ENCODE data around the gene DSPP. TPM values are rescaled to one million over a fixed set of nuclear protein-coding genes. Genes with fewer than 3 reads are reported as not detected.
A peak's percentile ranks its signal among the peaks of the same experiment; 100 is the strongest.

DSPP gene
- total and polyA plus RNA-seq, 2 experiments from 2014 or later: 0.08 TPM; not detected in 1

DNA sequence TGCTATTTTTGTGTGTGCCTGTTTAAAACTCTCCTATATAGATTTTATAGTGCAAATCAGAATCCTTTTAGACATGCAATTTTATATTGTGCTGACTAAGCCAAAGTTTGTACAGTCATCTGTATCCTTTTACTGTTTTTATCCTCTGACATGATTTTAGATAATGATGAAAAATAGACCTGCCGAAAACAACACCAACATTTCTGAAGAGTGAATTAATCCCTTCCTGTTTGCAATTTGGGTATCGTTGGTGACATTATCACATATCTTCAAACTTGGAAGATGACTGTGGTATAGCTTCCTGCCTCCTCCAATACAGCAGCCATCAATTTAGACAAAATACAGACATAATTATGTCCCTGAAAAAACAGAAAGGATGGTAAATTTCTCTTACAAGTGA, 28.9 kb upstream of the DSPP start:
- no peaks in the 10 kb centered on the region for H3K27me3 ChIP-seq (ENCODE audit: insufficient read depth)
- H3K4me3 ChIP-seq: no peak overlapping the region
- H3K4me3 Mint-ChIP-seq: no peak overlapping the region
- peak overlapping the region; percentile 80; the same call in 1 of the 2 replicates for H2AFZ ChIP-seq
- no peak overlapping the region for H3K4me2 ChIP-seq
- no peak for TF ChIP-seq REST (IDR thresholded peaks at IDR 0.05; ENCODE audit: unreplicated experiment)
- no peak for TF ChIP-seq EZH2 (IDR thresholded peaks at IDR 0.05; ENCODE audit: low read depth, unreplicated experiment)
- TF ChIP-seq, protein P1, sequence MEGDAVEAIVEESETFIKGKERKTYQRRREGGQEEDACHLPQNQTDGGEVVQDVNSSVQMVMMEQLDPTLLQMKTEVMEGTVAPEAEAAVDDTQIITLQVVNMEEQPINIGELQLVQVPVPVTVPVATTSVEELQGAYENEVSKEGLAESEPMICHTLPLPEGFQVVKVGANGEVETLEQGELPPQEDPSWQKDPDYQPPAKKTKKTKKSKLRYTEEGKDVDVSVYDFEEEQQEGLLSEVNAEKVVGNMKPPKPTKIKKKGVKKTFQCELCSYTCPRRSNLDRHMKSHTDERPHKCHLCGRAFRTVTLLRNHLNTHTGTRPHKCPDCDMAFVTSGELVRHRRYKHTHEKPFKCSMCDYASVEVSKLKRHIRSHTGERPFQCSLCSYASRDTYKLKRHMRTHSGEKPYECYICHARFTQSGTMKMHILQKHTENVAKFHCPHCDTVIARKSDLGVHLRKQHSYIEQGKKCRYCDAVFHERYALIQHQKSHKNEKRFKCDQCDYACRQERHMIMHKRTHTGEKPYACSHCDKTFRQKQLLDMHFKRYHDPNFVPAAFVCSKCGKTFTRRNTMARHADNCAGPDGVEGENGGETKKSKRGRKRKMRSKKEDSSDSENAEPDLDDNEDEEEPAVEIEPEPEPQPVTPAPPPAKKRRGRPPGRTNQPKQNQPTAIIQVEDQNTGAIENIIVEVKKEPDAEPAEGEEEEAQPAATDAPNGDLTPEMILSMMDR (conservative IDR thresholded peaks at IDR 0.05; ENCODE audit: low read depth in 2 of 2): no peak
- no peak for TF ChIP-seq JUNB (IDR thresholded peaks at IDR 0.05; ENCODE audit: unreplicated experiment)
- no peak for TF ChIP-seq POLR2AphosphoS5 (IDR thresholded peaks at IDR 0.05; ENCODE audit: low read depth)
- TF ChIP-seq, protein P2, sequence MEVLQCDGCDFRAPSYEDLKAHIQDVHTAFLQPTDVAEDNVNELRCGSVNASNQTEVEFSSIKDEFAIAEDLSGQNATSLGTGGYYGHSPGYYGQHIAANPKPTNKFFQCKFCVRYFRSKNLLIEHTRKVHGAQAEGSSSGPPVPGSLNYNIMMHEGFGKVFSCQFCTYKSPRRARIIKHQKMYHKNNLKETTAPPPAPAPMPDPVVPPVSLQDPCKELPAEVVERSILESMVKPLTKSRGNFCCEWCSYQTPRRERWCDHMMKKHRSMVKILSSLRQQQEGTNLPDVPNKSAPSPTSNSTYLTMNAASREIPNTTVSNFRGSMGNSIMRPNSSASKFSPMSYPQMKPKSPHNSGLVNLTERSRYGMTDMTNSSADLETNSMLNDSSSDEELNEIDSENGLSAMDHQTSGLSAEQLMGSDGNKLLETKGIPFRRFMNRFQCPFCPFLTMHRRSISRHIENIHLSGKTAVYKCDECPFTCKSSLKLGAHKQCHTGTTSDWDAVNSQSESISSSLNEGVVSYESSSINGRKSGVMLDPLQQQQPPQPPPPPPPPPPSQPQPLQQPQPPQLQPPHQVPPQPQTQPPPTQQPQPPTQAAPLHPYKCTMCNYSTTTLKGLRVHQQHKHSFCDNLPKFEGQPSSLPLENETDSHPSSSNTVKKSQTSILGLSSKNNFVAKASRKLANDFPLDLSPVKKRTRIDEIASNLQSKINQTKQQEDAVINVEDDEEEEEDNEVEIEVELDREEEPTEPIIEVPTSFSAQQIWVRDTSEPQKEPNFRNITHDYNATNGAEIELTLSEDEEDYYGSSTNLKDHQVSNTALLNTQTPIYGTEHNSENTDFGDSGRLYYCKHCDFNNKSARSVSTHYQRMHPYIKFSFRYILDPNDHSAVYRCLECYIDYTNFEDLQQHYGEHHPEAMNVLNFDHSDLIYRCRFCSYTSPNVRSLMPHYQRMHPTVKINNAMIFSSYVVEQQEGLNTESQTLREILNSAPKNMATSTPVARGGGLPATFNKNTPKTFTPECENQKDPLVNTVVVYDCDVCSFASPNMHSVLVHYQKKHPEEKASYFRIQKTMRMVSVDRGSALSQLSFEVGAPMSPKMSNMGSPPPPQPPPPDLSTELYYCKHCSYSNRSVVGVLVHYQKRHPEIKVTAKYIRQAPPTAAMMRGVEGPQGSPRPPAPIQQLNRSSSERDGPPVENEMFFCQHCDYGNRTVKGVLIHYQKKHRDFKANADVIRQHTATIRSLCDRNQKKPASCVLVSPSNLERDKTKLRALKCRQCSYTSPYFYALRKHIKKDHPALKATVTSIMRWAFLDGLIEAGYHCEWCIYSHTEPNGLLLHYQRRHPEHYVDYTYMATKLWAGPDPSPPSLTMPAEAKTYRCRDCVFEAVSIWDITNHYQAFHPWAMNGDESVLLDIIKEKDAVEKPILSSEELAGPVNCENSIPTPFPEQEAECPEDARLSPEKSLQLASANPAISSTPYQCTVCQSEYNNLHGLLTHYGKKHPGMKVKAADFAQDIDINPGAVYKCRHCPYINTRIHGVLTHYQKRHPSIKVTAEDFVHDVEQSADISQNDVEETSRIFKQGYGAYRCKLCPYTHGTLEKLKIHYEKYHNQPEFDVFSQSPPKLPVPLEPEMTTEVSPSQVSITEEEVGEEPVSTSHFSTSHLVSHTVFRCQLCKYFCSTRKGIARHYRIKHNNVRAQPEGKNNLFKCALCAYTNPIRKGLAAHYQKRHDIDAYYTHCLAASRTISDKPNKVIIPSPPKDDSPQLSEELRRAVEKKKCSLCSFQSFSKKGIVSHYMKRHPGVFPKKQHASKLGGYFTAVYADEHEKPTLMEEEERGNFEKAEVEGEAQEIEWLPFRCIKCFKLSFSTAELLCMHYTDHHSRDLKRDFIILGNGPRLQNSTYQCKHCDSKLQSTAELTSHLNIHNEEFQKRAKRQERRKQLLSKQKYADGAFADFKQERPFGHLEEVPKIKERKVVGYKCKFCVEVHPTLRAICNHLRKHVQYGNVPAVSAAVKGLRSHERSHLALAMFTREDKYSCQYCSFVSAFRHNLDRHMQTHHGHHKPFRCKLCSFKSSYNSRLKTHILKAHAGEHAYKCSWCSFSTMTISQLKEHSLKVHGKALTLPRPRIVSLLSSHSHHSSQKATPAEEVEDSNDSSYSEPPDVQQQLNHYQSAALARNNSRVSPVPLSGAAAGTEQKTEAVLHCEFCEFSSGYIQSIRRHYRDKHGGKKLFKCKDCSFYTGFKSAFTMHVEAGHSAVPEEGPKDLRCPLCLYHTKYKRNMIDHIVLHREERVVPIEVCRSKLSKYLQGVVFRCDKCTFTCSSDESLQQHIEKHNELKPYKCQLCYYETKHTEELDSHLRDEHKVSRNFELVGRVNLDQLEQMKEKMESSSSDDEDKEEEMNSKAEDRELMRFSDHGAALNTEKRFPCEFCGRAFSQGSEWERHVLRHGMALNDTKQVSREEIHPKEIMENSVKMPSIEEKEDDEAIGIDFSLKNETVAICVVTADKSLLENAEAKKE (CRISPR knock-in tag; IDR thresholded peaks at IDR 0.05): no peak
- TF ChIP-seq ETS1 (IDR thresholded peaks at IDR 0.05): no peak
- no peak for TF ChIP-seq EZH2phosphoT487 (IDR thresholded peaks at IDR 0.05; ENCODE audit: unreplicated experiment)
- TF ChIP-seq CREB1 (CRISPR knock-in tag; IDR thresholded peaks at IDR 0.05; ENCODE audit: low read depth): no peak
- TF ChIP-seq NANOG (IDR thresholded peaks at IDR 0.05; ENCODE audit: borderline replicate concordance): no peak
- TF ChIP-seq ZNF331 (CRISPR knock-in tag; IDR thresholded peaks at IDR 0.05; ENCODE audit: low read depth): no peak
- TF ChIP-seq ZNF114 (CRISPR knock-in tag; IDR thresholded peaks at IDR 0.05): no peak
- no peak for TF ChIP-seq STAT1 (IDR thresholded peaks at IDR 0.05; ENCODE audit: unreplicated experiment)
- peaks cover 5% of the 10 kb centered on the region; the same call in 1 of the 2 replicates for H3K4me1 ChIP-seq (ENCODE audit: insufficient read depth)
- no peaks in the 10 kb centered on the region for H3F3A ChIP-seq (replicated peaks; ENCODE audit: low read depth)
- H3K4me1 Mint-ChIP-seq: peaks cover 9% of the 10 kb centered on the region
- H4K20me1 ChIP-seq (replicated peaks; ENCODE audit: insufficient read depth): no peaks in the 10 kb centered on the region
- no peak overlapping the region for H3K27ac ChIP-seq (ENCODE audit: low read depth)
- no peaks in the 10 kb centered on the region for H3K36me3 ChIP-seq (ENCODE audit: insufficient read depth)
- H3K36me3 Mint-ChIP-seq (ENCODE audit: low read depth): no peaks in the 10 kb centered on the region
- H3K27me3 Mint-ChIP-seq (ENCODE audit: insufficient read depth, low read depth, poor library complexity): peaks cover 3% of the 10 kb centered on the region
- H3K9me2 ChIP-seq (ENCODE audit: insufficient read depth): no peaks in the 10 kb centered on the region
- DNase-seq (ENCODE audit: low spot score): no peak
- H3K27ac Mint-ChIP-seq: no peak overlapping the region
- H3K79me2 ChIP-seq (replicated peaks; ENCODE audit: insufficient read depth): no peaks in the 10 kb centered on the region
- ATAC-seq: no peak
- no peaks in the 10 kb centered on the region for H3K9me3 Mint-ChIP-seq

Data from GM23338 (cell line).